Measurements from ENCODE around the gene MSI2.
"Not testable (repeated sequence)": the region's sequence is repeated elsewhere in the genome, so short reads cannot be mapped to it uniquely, and the experiment has no call there.

The MSI2 gene

GRCh38 chr17:57495771-57496170, 239.4 kb downstream of the MSI2 start:
- DNase-seq (ENCODE audit: low read depth in 1 of 2, low spot score in 1 of 2), result no peak

- DNase-seq (ENCODE audit: low read depth in 1 of 2, low spot score in 1 of 2), result no peak
Measured at GRCh38 chr17:57496382-57496781, 240.1 kb downstream of the MSI2 start.

DNA sequence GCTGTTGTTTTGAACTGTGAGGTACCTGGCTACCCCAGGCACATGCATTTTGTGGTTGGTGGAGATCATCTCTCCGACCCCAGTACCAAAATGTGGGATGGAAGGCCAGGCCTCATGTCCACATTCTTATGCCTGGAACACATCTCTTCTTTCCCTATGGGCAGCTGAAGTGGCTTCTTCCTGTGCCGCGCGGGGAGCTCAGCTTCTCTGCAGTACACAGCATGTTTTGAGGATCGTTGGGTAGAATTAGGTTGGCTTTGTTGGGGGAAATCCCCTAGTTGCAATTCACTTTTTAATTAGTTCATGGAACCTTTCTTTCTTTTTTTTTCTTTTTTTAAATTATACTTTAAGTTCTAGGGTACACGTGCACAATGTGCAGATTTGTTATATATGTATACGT, 242.1 kb downstream of the MSI2 start:
- DNase-seq (ENCODE audit: low read depth in 1 of 2, low spot score in 1 of 2), result no peak

- not testable (repeated sequence) for DNase-seq (ENCODE audit: low read depth in 1 of 2, low spot score in 1 of 2)
Measured at GRCh38 chr17:57499221-57499620, 242.9 kb downstream of the MSI2 start.

DNA sequence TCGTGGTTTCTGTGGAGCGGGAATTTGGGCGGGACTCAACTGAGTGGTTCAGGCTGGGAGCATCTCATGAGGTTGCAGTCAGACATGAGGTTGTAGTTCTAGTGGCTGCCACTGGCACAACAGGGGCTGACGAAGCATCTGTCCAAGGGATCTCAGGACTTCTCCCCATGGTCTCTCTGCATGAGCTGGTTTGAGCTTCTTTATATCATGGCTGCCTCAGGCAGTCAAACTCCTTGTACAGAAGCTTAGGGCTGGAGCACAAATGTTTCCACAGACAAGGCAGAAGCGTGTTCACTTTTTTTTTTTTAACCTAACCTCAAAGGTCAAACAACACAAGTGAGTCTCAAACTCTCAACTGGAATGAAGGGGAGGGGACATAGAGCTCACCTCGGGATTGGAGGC, 243.3 kb downstream of the MSI2 start:
- no peak for DNase-seq (ENCODE audit: low read depth in 1 of 2, low spot score in 1 of 2)

DNA sequence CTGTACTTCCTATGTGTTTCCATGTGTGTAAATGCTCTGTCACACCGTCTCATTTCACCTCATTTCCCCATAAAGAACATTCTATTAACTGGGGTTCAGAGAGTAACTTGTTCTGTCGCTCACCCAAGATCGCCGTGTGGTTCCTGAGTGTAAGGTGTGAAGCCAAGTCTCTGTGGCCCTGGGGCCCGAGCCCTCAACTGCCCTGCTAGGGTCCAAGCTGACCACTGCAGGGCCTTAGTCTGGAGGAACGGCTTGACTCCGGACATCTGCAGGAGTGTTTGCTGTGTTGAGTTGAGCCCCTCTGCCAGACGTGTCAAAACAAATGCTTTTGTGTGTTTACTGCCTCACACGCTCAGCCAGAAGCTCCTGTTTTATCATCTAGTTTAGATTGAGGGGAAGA, 244.7 kb downstream of the MSI2 start:
- no peak for DNase-seq (ENCODE audit: low read depth in 1 of 2, low spot score in 1 of 2)

GRCh38 chr17:57502022-57502421, 245.7 kb downstream of the MSI2 start:
- DNase-seq (ENCODE audit: low read depth in 1 of 2, low spot score in 1 of 2), result no peak

DNA sequence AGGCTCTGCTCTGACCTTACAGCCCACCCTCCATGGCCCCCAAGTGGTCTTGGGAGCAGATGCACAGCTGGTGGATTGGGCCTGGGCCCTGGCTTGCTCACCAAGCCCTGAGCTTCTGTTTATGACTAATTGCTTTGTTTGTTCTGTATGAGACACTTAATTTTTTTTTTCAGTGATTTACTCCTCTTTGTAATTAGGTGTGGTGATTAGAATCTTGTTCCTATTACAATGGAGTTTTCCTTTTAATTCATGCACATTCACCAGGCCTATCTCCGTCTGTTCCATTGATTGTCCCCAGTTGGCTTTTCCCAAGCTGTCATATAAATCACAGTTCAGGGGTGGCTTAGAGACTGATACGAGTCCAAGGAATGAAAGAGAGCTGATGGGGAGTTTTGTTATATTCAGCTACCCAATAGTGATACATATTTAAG, 246.5 kb downstream of the MSI2 start:
- no peak for DNase-seq (ENCODE audit: low read depth in 1 of 2, low spot score in 1 of 2)

DNA sequence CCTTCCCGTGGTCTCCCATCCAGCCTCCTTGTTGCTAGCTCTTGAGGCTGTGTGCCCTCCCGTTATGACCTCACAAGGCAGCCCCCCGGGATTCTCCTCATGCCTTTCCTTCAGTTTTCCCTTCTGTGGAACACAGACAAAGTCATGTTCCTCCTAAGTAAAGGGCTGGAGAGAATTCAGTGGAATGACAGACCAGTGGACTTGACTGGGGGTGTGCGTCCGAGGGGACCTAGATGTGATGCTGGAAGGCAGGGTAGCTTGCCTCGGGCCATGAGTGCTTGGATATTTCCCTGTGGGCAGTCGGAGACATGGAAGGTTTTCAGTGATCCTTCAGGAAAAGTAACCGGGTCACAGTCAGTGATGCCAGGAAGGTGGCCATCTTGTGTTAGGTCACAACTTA, 247.9 kb downstream of the MSI2 start:
- no peak for DNase-seq (ENCODE audit: low read depth in 1 of 2, low spot score in 1 of 2)

- no peak for DNase-seq (ENCODE audit: low read depth in 1 of 2, low spot score in 1 of 2)
Measured at GRCh38 chr17:57505841-57506773, 249.8 kb downstream of the MSI2 start.

DNA sequence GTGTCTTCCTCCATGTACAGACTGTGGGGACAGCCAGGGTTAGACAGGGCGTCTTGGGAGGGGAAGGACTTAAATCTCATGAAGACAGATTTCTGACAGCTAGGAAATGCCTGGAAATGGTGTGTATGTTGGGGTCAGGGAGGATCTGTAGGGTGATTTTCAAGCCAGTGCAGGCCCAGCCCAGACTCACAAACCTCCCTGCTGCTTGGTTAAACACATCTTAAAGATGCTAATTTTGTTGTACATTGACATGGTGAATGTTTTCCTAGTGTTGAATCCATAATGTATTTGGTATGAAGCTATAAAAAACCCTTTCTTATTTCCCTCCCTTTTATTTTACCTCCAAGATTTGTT, 250.4 kb downstream of the MSI2 start:
- DNase-seq (ENCODE audit: low read depth in 1 of 2, low spot score in 1 of 2), result no peak

GRCh38 chr17:57507828-57508227, 251.5 kb downstream of the MSI2 start:
- no peak for DNase-seq (ENCODE audit: low read depth in 1 of 2, low spot score in 1 of 2)

GRCh38 chr17:57508671-57509070, 252.3 kb downstream of the MSI2 start:
- DNase-seq (ENCODE audit: low read depth in 1 of 2, low spot score in 1 of 2), result no peak

- no peak for DNase-seq (ENCODE audit: low read depth in 1 of 2, low spot score in 1 of 2)
Measured at GRCh38 chr17:57511475-57512123, 255.3 kb downstream of the MSI2 start.

GRCh38 chr17:57512258-57512657, 255.9 kb downstream of the MSI2 start:
- no peak for DNase-seq (ENCODE audit: low read depth in 1 of 2, low spot score in 1 of 2)

GRCh38 chr17:57512691-57513090, 256.4 kb downstream of the MSI2 start:
- no peak for DNase-seq (ENCODE audit: low read depth in 1 of 2, low spot score in 1 of 2)

DNA sequence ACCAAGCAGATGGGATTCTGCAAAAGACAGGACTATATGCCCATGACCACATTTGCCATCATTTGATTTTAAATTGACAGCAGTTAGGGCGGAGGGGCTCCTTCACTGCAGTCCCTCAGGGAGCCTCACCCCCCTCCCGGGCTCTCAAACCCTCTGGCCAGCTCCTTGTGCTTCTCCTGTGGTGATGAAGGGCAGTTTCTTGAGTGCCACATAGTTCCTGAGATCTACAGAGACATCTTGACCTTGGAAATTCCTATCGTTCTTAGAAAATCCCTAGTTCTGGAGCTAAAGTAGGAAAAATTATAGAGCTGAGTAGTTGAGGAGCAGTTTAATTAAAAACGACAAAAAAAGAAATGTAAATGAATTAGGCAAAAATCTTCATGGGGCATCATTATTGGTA, 257.2 kb downstream of the MSI2 start:
- DNase-seq (ENCODE audit: low read depth in 1 of 2, low spot score in 1 of 2), result no peak

- no peak for DNase-seq (ENCODE audit: low read depth in 1 of 2, low spot score in 1 of 2)
Measured at GRCh38 chr17:57514614-57515013, 258.3 kb downstream of the MSI2 start.

- DNase-seq (ENCODE audit: low read depth in 1 of 2, low spot score in 1 of 2), result no peak
Measured at GRCh38 chr17:57515662-57516211, 259.4 kb downstream of the MSI2 start.

- no peak for DNase-seq (ENCODE audit: low read depth in 1 of 2, low spot score in 1 of 2)
Measured at GRCh38 chr17:57516290-57517230, 260.2 kb downstream of the MSI2 start.

DNA sequence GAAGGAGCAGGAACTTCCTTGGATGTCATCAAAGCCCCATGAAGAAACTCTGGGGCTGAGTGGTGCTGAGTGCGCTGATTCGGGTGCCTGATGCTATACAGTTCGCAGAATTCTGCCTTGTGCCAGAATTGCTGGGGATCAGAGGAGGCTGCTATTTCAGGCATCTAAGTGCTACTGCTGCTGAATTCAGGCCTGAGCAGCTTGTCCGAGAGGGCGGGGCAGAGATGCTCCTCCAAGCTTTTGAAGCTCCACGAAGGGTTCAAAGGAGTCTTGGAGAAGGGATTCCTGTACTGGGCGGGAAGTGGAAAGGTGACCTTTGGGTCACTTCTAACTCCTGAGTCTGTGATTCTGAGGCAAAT, 260.9 kb downstream of the MSI2 start:
- no peak for DNase-seq (ENCODE audit: low read depth in 1 of 2, low spot score in 1 of 2)

All from activated CD4-positive, alpha-beta T cell treated with anti-CD3 and anti-CD28 coated beads, Interleukin-2, amount 50 U/mL, for 24 hours (primary cell).